NOMO-1 treated with dmso at 0.1 percent for 144 hours (cell line): ENCODE data around the gene ASTL.
"Not testable (repeated sequence)": the region's sequence is repeated elsewhere in the genome, so short reads cannot be mapped to it uniquely, and the experiment has no call there.

Source experiments
- DNase-seq: peaks from one replicate; lab custom pipeline; 2025; ENCODE audit not compliant: unreplicated experiment; lab: John Stamatoyannopoulos, UW

The ASTL gene

GRCh38 chr2:96146153-96146880 is 8.0 kb upstream of the ASTL start:
- DNase-seq = peak; percentile 36

GRCh38 chr2:96145848-96146152 is 7.5 kb upstream of the ASTL start:
- DNase-seq = no peak

DNA sequence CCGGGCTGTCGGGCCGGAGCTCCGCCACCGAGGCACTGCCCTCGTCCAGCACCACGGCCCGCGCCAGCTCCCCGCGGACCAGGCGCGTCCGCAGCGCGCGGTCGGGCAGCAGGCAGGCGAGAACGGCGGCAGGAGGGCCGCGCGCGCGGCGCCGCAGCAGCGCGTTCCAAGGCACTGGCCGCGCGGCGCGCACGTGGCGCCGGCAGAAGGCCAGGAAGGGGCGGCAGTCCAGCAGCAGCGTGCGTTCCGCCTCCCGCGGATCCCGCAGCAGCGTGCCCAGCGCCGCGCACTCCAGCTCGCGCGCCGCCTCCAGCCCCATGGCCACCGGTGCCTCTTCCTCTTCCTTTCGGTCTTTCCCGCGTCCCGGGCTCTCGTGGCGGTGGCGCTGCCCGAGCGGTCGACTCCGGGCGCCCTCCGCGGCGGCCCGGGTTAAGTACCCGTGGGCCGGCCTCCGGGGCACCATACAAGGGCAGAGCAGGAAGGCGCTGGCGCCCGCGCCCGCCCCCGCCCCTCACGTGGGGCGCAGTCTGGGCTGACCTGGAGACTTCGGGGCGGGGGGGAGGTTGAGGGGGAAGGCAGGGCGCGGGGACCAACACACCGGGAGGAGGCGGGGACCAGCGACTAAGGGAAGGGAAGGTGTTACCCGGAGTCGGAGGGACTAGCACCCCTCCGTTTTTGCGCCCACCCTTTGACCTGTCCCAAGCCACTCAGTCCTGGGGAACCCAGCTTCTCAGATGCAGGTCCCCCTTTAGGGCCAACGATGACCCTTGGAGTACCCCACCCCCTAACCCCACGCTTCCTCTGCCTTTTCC is 6.9 kb upstream of the ASTL start, which contains the start of gene DUSP2:
Gene DUSP2 (minus strand): TSS at position 405 of the 812 bp plus-strand sequence. CDS start 86 bp downstream, at position 319.
- peak; percentile 76 for DNase-seq

GRCh38 chr2:96144481-96145035 is 6.3 kb upstream of the ASTL start:
- no peak for DNase-seq

- DNase-seq = no peak
Measured at GRCh38 chr2:96143848-96144480, 5.7 kb upstream of the ASTL start.

GRCh38 chr2:96143231-96143847 is 5.0 kb upstream of the ASTL start:
- no peak for DNase-seq

- DNase-seq = no peak
Measured at GRCh38 chr2:96142217-96143113, 4.2 kb upstream of the ASTL start.

DNA sequence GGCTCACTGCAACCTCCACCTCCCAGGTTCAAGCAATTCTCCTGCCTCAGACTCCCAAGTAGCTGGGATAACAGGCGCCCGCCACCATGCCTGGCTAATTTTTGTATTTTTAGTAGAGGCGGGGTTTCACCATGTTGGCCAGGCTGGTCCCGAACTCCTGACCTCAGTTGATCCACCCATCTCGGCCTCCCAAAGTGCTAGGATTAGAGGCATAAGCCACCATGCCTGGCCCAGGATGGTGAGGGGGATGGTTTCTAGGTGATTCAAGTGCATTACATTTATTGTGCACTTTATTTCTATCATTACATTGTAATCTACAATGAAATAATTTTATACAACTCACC is 3.3 kb upstream of the ASTL start:
- not testable (repeated sequence) for DNase-seq

- DNase-seq = no peak
Measured at GRCh38 chr2:96140941-96141623, 2.8 kb upstream of the ASTL start.

DNA sequence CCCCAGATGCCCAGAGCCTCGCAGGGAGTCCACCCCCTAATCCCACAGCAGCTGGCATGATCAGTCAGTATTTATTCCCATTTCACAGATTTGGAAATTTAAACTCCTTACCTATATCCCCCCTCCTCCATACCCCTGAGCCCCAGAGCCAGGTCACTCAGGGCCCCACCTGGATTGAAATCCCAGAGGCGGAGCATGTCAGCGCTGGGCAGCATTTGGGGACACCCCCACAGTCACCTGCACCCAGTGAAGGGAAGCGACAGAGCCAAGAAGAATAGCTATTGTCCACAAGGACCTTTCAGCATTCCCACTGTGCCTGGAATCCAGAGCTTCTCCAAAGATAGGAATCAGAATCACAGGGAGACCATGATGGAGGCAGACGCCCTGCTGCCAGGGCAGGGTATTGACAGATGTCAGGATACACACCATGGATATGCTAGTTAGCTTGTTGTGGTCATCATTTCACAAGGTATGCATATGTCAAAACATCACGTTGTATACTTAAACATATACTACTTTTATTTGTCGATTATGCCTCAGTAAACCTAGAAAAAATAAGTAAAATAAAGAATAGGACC is 968 bp upstream of the ASTL start:
- no peak for DNase-seq

- DNase-seq = no peak
Measured at GRCh38 chr2:96137321-96138178, 752 bp downstream of the ASTL start.

DNA sequence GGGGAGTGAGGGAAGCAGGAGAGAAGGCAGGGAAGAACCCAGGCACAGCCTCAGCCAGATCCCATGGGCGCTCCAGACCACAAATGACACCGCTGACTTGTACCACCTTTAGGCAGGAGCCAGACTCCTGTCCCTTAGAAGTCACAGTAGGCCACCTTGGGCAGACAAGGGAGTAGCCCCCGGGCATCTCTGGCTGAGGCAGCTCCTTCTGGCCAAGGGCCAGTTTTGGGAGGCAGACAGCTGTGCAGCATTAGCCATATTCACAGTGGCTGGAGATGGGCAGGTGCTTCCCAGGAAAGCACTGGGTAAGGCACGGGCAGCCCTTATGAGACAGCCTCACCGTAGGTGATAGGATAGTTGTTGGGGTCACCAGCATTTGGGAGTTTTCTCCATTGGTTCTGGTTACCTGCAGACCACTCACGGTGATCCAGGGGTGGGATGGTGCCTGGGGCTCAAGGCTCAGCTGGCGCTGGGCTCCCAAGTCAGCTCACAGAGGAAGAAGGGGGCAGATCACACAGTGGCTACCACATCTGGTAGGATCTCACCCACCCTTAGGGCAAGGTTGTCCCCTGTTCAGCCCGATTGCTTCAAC is 2.1 kb downstream of the ASTL start:
- DNase-seq = no peak

- DNase-seq = no peak
Measured at GRCh38 chr2:96135621-96136020, 2.7 kb downstream of the ASTL start.

- DNase-seq = no peak
Measured at GRCh38 chr2:96135171-96135570, 3.1 kb downstream of the ASTL start.

DNA sequence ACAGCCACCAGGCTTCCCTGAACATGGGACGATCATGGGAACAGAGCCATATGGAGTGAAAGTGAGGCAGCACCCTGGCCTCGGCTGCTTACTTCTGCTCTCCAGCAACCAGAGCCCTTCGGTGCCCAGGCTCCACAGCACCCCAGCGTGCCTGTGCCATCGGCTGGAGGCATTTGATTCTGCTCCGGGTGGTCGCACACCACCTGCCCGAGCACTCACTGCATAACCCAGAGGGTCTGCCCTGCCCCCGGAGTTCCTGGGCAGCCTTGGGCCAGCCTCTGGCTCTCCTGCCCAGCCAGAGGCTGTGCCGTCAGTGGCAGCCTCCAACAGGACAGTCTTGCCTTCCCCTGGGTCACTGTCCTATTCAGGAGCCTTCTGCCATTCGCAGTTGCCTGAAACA is 3.9 kb downstream of the ASTL start:
- no peak for DNase-seq

DNA sequence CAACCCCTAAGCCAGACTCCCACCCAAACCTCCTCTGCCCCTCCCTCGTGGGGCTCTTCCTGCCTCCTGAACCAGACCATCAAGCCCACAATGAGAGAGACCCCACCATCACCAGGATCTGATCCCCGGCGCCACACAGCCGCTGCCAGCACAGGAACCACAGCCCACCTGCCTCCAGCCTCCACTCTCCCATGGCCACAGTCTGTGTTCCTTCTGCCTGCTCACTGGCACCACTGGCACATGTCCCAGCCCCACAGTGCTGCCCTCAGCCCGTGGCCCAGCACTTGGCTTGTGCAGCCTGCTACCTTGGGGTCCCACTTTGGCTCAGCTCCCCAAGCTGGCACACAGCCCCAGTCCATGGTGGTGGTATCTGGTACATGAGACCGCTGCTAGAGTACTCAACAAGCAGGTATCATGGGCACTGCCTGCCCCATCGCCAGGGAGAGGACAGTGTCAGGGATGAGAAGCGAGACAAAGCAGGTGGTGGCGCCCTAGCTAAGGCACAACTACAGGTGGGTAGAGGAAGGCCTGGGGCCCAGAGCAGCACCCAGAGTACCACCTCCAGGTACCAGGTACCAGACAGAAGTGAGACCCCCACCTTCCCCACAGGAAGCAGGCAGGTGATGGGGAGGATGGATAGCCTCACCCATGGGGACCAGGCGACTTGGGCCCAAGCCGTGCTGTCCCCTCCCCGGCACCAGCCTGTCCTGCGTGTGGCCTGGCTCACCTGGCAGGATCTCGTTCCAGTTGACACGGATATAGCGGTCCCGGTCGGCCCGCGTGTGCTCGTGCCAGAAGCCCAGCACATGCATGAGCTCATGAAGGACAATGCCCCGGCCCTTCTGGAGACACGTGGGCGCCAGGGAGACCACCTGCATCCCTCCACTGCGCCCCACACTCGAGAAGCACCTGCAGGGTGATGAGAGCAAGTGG is 6.2 kb downstream of the ASTL start:
- DNase-seq = no peak
